OCI-LY1 (cell line): ENCODE results near the gene CYREN.

Experiments
- EZH2 ChIP-seq: fragments of 200-600 bp; sonication (generic), shearing (Covaris generic); IDR thresholded peaks from 2 replicates; pipeline ENCODE4 v1.8.0; 2017; ENCODE audit warnings: borderline replicate concordance, mixed run types, mild to moderate bottlenecking, antibody characterized with exemption, low read length, moderate library complexity, mixed read lengths
- TF ChIP-seq, protein P1 (sequence below): fragments of 200-600 bp; sonication (generic), shearing (Covaris generic); IDR thresholded peaks from 2 replicates; pipeline ENCODE4 v1.5.1; 2017; ENCODE audit warnings: mild to moderate bottlenecking, antibody characterized with exemption, low read length, moderate library complexity, mixed read lengths

DNA sequence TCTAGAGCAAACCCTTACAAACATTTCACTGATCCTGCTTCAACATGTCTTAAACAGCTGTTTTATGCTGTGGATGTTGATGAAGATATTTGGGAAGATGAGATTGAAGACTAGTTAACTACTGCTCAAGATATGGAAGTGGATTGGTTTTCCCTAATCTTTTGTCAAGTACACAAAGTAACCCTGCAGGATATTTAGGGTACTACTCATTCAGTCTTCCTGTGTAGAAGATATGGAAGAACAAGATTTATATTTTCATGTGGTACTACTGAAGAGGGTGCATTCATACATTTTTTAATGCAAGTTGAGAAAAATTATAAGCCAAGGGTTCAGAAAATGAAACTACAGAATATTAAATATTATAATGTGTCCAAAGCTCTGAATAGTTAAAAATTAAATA, 40.9 kb downstream of the CYREN start:
- TF ChIP-seq, protein P1, sequence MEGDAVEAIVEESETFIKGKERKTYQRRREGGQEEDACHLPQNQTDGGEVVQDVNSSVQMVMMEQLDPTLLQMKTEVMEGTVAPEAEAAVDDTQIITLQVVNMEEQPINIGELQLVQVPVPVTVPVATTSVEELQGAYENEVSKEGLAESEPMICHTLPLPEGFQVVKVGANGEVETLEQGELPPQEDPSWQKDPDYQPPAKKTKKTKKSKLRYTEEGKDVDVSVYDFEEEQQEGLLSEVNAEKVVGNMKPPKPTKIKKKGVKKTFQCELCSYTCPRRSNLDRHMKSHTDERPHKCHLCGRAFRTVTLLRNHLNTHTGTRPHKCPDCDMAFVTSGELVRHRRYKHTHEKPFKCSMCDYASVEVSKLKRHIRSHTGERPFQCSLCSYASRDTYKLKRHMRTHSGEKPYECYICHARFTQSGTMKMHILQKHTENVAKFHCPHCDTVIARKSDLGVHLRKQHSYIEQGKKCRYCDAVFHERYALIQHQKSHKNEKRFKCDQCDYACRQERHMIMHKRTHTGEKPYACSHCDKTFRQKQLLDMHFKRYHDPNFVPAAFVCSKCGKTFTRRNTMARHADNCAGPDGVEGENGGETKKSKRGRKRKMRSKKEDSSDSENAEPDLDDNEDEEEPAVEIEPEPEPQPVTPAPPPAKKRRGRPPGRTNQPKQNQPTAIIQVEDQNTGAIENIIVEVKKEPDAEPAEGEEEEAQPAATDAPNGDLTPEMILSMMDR, result no peak
- no peak for TF ChIP-seq EZH2
